SU-DHL-6 (cell line): ENCODE data around the gene XRCC1.

Experiments
- CTCF ChIP-seq: fragments of 200-600 bp; sonication (generic); IDR thresholded peaks from one replicate; pipeline ENCODE4 v1.5.1; 2017; ENCODE audit warnings: antibody characterized with exemption, mild to moderate bottlenecking, low read length, moderate library complexity; ENCODE audit not compliant: insufficient read depth, poor library complexity, severe bottlenecking
- EZH2phosphoT487 ChIP-seq: fragments of 200-600 bp; sonication (generic), shearing (Covaris generic); conservative IDR thresholded peaks from 2 replicates; pipeline ENCODE4 v1.6.1; 2018; ENCODE audit warnings: mild to moderate bottlenecking, antibody characterized with exemption, low read length, moderate library complexity, mixed read lengths

- TF ChIP-seq CTCF (no peak), EZH2phosphoT487 (no peak)
Measured at GRCh38 chr19:43622956-43623355, 47.6 kb upstream of the XRCC1 start.
